ENCODE data around the gene GABRB1. TPM values are rescaled to one million over a fixed set of nuclear protein-coding genes. Genes with fewer than 3 reads are reported as not detected.

GABRB1 gene
- total and polyA plus RNA-seq, 2 of the 8 experiments (the other 6 are each of a cell fraction or from before 2014, with no cell fraction given): 0.22 to 0.38 TPM

- no peak for TF ChIP-seq EP300 (IDR thresholded peaks at IDR 0.05; ENCODE audit: borderline replicate concordance in 1 of 2, low read depth in 2 of 2, low read length in 2 of 2)
- peak in 2 of 3 experiments; percentile 18 to 30; a peak in 2 of 4 replicates for TF ChIP-seq CTCF (IDR thresholded peaks at IDR 0.05; ENCODE audit: control extremely low read depth in 1 of 3, insufficient read depth in 1 of 3, low read depth in 1 of 3, low read length in 3 of 3)
- TF ChIP-seq KDM5A (IDR thresholded peaks at IDR 0.05; ENCODE audit: low read length): no peak
Observed at GRCh38 chr4:47383829-47384427, 352.6 kb downstream of the GABRB1 start (continued).

Measured in H1 (cell line).